ENCODE data around the gene KRT74.

- TF ChIP-seq GATA2 (IDR thresholded peaks at IDR 0.05; ENCODE audit: low read depth, low read length) (no peak), GATA3 (IDR thresholded peaks at IDR 0.05; ENCODE audit: low read depth, low read length) (no peak)
Observed at GRCh38 chr12:52617403-52617785, 43.8 kb upstream of the KRT74 start.
